Islet precursor cell (in vitro differentiated cells): ENCODE measurements around the gene DENND1B.

Experiments used
- DNase-seq: peaks from one replicate; pipeline ENCODE4 v3.0.0-alpha.2; 2018

Gene DENND1B

DNA sequence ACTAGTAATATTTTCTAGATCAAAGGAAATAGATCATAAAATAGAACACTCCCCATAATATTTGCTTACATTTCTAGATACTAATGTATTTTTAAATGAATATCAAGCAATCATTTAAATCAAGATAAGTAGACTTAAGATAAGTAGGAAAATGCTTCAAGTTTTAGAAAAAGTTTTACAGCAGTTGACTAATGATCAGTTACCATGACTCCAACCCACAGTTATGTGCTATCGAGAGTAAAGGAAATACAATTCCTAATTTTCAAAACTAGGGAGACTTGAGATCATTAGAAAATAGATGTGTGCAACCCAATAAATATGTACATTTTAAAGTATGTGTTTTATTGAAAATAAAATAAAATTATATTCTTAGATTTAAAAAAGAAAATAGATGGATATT, 95.0 kb downstream of the DENND1B start:
- DNase-seq: no peak

DNA sequence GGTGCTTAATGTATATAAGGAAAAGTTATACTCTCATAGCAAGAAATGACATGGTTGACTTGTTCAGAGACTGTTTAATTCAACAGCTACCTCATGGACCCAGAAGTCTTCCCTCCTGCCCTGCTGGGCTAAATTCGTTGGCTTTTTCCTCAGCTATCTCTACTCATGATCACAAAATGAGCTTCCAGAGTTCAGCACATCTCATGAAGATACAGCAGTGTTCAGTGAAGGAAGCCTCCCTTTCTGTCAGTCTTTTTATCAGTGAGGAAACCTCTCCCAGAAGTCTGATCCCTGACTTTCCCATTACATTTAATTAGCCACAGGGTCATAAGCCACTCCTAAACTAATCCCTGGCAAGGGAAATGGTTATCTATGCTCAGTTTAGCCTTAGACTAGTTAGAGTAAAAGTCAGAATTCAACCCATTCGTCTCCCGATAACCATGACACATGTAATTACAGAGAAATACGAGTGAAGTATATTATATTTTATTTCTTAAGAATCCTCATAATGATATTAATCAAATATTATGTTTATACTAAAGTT, 97.5 kb downstream of the DENND1B start:
- no peak for DNase-seq

DNA sequence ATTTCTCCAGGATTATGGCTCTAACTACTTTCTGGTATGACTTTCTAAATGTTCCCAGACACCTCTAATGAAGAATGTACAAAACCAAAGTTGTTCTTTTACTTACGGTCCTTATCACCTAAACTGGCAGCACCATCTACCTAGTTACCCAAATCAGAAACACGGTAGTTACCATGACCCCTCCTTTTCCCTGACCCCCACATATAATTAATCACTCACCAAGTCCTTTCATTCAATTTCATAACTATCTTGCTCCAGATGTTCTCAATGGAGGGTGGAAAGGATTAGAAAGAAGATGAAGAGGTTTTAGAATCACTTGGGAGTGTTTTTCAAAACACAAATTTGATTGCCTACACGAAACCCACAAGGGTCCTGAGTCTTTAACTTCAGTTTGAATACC, 98.0 kb downstream of the DENND1B start:
- no peak for DNase-seq

DNA sequence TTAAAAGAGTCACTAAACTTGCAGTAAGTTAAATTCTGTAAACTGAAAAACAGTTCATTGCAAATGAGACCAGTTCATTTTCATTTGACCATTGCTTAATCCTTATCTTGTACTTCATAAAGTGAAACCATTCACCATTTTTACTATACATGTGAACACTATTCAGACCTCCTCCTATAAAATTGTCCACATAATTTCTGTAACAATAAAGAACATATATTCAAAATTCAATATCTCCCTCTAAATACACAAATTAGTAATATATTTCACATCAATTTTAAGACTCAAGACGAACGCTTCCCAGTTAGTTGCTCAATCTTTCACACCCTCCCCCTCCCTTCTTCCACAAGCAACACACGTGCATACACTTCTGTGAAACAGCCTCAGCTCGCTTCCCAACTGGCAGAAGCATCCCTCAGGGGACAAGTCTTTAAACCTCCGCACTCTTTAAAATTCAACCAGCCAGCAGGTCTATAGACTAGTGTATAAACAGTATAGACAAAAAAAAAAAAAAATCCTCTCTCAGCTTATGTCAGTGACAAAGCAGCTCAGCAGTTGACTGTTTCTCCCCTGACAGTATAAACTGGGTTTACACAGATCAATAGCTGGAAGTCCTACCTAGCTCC, 99.6 kb downstream of the DENND1B start:
- DNase-seq: no peak

GRCh38 chr1:197674286-197674685, 101.0 kb downstream of the DENND1B start:
- DNase-seq: no peak

GRCh38 chr1:197673292-197673691, 102.0 kb downstream of the DENND1B start:
- no peak for DNase-seq

DNA sequence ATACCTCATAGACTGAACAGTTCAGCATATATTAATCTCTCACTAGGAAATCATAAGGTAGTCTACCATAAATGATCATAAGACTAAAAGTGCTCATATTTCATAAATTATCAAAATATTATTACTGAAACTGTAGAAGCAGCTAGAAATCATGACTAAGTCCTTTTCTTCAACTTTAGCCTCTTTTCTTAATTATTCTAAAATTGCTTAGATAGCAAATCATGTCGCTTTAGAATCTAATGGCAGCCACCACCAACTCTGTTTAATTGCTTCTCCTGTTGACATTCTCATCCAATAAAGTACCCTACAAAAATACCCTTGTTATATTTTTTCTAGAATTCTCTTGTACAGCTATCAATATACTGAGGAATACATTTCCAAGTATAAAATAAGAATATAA, 102.9 kb downstream of the DENND1B start:
- no peak for DNase-seq

DNA sequence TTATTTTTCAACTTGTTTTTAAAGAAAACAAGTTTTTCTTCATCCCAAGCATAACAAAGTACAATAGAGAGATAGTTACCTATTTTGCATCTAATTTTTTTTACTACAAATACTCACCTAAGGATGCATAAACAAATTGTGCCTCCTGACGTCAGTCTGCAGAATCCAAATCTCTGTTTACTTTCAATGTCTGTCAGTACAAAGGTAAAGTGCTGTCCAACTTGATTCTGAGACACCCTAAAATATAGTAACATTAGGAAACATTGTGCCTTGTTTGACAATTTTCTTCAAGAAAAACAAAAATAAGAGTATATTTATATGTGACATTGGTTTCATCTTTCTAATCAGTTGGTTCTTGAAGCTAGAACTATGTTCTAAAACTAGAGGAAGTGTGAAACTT, 103.4 kb downstream of the DENND1B start:
- no peak for DNase-seq

DNA sequence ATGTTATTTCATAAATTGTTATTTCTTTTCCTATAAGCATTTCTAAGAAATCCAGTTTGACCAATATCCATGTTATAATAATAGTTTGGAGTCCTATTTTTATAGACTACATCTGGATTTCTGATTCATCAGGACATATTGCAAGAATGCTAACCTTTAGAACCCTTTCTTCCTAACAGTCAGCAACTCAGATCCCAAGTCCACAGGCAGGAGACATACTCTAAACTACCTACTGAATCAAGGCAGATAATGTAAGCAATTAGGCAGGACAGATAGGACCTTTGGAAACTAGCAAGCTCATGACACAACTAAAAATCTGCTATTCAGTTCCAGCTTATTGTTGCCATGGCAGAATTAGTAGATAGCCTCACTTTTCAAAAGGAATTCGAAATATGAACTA, 104.1 kb downstream of the DENND1B start:
- no peak for DNase-seq

DNA sequence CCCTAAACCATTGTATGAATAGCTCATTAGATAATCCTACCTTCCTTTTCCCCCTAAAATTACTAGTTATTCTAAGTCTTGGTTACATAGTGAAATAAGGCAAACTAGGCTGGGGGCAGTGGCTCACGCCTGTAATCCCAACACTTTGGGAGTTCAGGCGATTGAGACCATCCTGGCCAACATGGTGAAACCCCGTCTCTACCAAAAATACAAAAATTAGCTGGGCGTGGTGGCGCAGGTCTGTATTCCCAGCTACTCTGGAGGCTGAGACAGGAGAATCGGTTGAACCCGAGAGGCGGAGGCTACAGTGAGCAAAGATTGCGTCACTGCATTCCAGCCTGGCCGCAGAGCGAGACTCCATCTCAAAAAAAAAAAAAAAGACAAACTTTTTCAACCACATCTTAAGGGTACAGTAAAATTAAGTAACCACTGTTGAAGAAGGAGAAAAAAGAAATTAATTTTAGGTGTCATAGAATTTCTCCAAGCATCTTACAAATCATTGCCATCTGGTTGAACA, 108.5 kb downstream of the DENND1B start:
- no peak for DNase-seq

- no peak for DNase-seq
Observed at GRCh38 chr1:197664391-197664790, 110.9 kb downstream of the DENND1B start.

- DNase-seq: peak; percentile 50
Observed at GRCh38 chr1:197663162-197663953, 111.9 kb downstream of the DENND1B start.

GRCh38 chr1:197660389-197660788, 114.9 kb downstream of the DENND1B start:
- DNase-seq: no peak

DNA sequence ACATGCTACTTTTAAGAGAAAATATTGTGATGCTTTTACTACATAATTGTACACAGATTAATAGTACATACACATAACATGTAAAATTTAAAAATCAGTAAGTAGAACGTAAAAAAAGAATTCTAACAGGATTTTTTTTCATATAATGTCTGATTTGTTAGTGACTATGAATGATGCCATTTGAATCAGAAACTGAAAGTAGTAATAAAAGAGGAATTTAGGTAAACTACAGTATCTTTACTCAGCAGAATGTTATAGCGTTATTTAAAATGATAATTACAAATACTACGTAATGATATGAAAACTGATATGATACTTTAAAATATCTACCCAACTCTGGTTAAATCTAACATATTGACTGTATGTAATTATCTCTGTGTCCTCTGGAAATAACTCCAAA, 116.1 kb downstream of the DENND1B start:
- no peak for DNase-seq

GRCh38 chr1:197649188-197649587, 126.1 kb downstream of the DENND1B start:
- no peak for DNase-seq

DNA sequence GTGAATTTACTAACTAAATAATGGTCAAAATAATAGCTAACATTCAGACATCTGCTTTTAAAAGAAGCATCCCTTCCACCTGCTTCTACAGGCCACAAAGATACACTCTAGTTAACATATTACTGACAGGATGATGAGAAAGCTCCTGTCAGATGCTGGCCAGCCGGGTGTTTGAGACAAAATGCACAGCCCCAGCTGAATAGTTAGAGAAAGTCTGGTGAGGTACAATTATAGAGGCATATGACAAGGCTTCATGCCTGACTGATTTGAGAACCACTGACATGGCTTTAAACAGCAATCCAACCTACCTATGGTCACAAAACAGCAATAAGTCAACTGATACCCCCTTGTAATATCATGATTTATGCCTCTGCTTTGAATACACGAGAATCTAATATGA, 137.0 kb downstream of the DENND1B start:
- no peak for DNase-seq

DNA sequence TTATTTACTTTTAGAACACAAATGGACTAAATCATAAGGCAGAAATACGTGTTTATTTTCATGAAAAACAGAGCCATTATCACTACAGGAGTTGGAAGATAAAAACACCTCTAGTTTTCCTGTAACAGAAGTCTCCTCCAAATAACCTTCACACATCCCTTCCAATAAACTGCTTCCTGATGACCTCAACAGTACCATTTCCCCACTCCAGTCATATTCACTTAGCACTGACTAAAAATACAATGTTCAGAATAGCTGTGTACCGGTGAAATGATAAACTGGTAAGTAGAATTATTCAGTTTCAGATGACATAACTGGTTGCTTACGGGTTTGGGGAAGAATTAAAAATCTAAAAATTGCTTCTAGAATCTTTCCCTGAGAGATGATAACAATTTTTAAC, 137.9 kb downstream of the DENND1B start:
- DNase-seq: no peak

DNA sequence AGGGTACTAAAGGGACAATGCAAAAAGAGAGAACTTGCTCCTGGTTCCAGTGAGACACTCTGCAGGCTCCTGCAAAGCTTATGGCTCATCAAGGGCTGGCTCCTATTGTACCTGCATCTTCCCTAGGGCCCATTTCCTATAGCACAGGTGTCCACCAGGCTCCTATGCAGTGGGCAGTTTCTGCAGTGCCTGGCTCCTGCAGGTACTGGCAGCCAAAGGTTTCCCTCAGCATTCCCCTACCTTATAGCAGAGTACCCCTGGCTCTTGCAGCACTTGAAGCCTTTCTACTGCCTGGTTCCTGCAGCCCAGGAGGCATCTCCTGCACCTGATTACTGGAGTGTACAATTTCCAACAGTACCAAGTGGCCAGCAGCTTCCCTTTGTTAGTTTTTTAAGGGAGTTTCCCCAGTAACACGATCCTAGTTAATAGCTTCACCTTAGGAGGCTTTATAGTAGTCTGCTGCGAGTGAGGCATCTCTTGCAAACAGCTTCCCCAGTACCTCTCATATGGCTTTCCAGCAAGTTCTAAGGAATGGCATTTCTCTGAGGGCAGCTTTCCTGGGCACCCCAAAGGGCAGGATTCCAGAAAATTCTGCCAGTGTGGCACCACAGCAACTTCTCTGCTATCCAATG, 141.7 kb downstream of the DENND1B start:
- DNase-seq: no peak

- DNase-seq: no peak
Observed at GRCh38 chr1:197632651-197633050, 142.6 kb downstream of the DENND1B start.

- no peak for DNase-seq
Observed at GRCh38 chr1:197632005-197632404, 143.3 kb downstream of the DENND1B start.

DNA sequence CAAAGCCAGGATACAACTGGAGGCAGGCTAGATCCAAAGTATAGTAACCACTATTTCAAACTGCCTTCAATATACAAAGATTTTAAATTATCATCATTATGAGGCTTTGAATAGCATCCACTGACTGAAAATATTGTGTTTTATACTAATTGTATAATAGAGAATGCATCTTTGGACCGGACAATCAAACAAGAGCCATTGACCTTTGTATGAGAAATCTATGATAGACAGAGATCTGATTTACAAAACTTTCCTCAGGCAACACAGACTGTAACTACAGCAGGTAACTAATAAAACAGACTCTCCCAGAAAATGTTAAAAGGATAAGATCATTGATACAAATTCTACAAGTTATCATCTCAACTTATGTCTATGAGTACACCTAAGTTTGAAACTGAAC, 152.9 kb downstream of the DENND1B start:
- no peak for DNase-seq

DNA sequence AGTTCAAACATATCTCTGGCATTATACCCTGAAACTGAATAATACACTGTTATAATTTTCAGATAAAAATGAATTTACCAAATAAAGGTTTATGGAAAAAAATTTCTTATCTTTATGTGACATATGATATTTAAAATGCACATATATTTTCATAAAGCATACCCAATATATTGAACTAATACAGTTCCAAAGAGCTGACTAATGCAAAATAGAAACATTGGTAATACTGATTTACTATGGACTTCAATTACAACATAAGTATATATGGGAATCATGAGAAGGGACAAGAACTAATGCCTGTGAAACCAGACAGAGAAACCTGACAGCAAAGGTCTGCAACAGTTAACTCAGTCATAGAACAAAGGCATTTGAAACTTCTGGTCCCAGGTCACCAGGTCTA, 153.5 kb downstream of the DENND1B start:
- DNase-seq: no peak

DNA sequence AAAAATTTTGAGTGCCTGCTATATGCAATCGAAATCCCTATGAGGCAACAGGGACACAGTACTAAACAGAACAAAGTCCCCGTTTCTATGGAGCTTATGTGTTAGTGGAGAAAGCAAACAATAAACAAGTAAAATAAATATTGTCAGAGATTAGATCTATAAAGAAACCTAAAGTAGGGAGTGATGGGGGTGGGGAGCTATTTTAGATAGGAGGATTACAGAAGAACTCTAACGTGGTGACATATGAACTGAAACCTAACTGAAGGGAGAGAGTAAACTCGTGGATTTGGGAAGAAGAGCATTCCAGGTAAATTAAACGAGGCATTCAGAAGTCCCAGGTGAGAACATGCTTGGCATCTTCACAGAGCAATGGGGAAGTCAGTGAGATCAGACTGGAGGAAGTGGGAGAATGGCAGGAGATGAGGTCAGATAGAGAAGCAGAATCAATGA, 154.5 kb downstream of the DENND1B start:
- DNase-seq: no peak
